Osteoblast (primary cell): ENCODE measurements around the gene EPB41L1. TPM values are rescaled to one million over a fixed set of nuclear protein-coding genes. Genes with fewer than 3 reads are reported as not detected.

Experiments used
- DNase-seq: peaks from one replicate; pipeline ENCODE4 v3.0.0; 2011; ENCODE audit warnings: low spot score, mixed read lengths; ENCODE audit not compliant: insufficient read length; ENCODE audit errors: missing footprints
- H2AFZ ChIP-seq: 2 replicates; pipeline ENCODE4 v1.6.0; 2011; ENCODE audit warnings: mild to moderate bottlenecking, low read length
- H3K27ac ChIP-seq: 2 replicates; pipeline ENCODE4 v1.5.1; 2011; ENCODE audit warnings: mild to moderate bottlenecking, low read depth, low read length, moderate library complexity
- H3K27me3 ChIP-seq: 2 replicates; pipeline ENCODE4 v1.6.0; 2012; ENCODE audit warnings: mild to moderate bottlenecking, control low read depth, inconsistent platforms, low read length, moderate library complexity; ENCODE audit not compliant: insufficient read depth
- H3K36me3 ChIP-seq: 2 replicates; pipeline ENCODE4 v1.5.1; 2011; ENCODE audit warnings: mild to moderate bottlenecking, low read length, control low read depth, moderate library complexity; ENCODE audit not compliant: insufficient read depth
- H3K4me1 ChIP-seq: 2 replicates; pipeline ENCODE4 v1.5.1; 2011; ENCODE audit warnings: mild to moderate bottlenecking, low read length, control low read depth, moderate library complexity; ENCODE audit not compliant: insufficient read depth
- H3K4me2 ChIP-seq: 2 replicates; pipeline ENCODE4 v1.6.0; 2011; ENCODE audit warnings: mild to moderate bottlenecking, low read length; ENCODE audit not compliant: insufficient read depth
- H3K4me3 ChIP-seq: fragments of 200-600 bp; sonication (generic); 3 replicates; pipeline ENCODE4 v1.5.1; 2012; ENCODE audit warnings: mild to moderate bottlenecking, low read length, inconsistent platforms; ENCODE audit not compliant: insufficient read depth
- H3K79me2 ChIP-seq: 2 replicates; pipeline ENCODE4 v1.6.0; 2012; ENCODE audit warnings: mild to moderate bottlenecking, low read length, control low read depth, inconsistent platforms; ENCODE audit not compliant: insufficient read depth
- H3K9me3 ChIP-seq: 2 replicates; pipeline ENCODE4 v1.5.1; 2011; ENCODE audit warnings: low read depth, low read length, control low read depth
- H4K20me1 ChIP-seq: 2 replicates; pipeline ENCODE4 v1.6.0; 2012; ENCODE audit warnings: mild to moderate bottlenecking, low read length, control low read depth; ENCODE audit not compliant: insufficient read depth
- CTCF ChIP-seq: IDR thresholded peaks from 2 replicates; pipeline ENCODE4 v1.5.1; 2011; ENCODE audit warnings: mild to moderate bottlenecking, low read depth, low read length, moderate library complexity; ENCODE audit errors: extremely low read depth
- total RNA-seq: library from RNA; depleted of rRNA; stranded (reverse); fragments of >200 nt; gene quantifications from 2 replicates; pipeline ENCODE4 v1.2.3, GENCODE V29; 2012

Gene EPB41L1
- total RNA-seq, 1 donor = 26.8 TPM

- Histone ChIP-seq H2AFZ (no peak overlapping the region), H3K4me2 (no peak overlapping the region), H3K4me1 (peaks cover 21% of the 10 kb centered on the region), H3K27me3 (no peaks in the 10 kb centered on the region), H3K79me2 (no peaks in the 10 kb centered on the region), H3K4me3 (no peak overlapping the region), H3K9me3 (no peaks in the 10 kb centered on the region), H3K36me3 (no peaks in the 10 kb centered on the region), H3K27ac (no peak overlapping the region), H4K20me1 (no peaks in the 10 kb centered on the region)
- TF ChIP-seq CTCF = no peak
- DNase-seq = no peak
Observed at GRCh38 chr20:36122931-36123288, 31.6 kb upstream of the EPB41L1 start.

- no peak for DNase-seq
- no peaks in the 10 kb centered on the region for H3K36me3 ChIP-seq
- H3K4me3 ChIP-seq = no peak overlapping the region
- H3K4me1 ChIP-seq = peaks cover 34% of the 10 kb centered on the region
- no peak for TF ChIP-seq CTCF
- no peaks in the 10 kb centered on the region for H3K79me2 ChIP-seq
- H3K27ac ChIP-seq = no peak overlapping the region
- H4K20me1 ChIP-seq = no peaks in the 10 kb centered on the region
- H3K9me3 ChIP-seq = no peaks in the 10 kb centered on the region
- H3K4me2 ChIP-seq = no peak overlapping the region
- no peaks in the 10 kb centered on the region for H3K27me3 ChIP-seq
- H2AFZ ChIP-seq = no peak overlapping the region
Observed at GRCh38 chr20:36125097-36125496, 29.4 kb upstream of the EPB41L1 start.

- Histone ChIP-seq H3K27me3 (no peaks in the 10 kb centered on the region), H3K9me3 (no peaks in the 10 kb centered on the region), H2AFZ (no peak overlapping the region), H3K36me3 (no peaks in the 10 kb centered on the region), H3K27ac (peak overlapping the region; percentile 93), H4K20me1 (no peaks in the 10 kb centered on the region), H3K4me1 (peaks cover 40% of the 10 kb centered on the region), H3K4me3 (no peak overlapping the region), H3K79me2 (no peaks in the 10 kb centered on the region), H3K4me2 (no peak overlapping the region)
- no peak for DNase-seq
- no peak for TF ChIP-seq CTCF
Observed at GRCh38 chr20:36126836-36127527, 27.6 kb upstream of the EPB41L1 start.

- Histone ChIP-seq H3K9me3 (no peaks in the 10 kb centered on the region), H3K79me2 (no peaks in the 10 kb centered on the region), H3K4me1 (peaks cover 40% of the 10 kb centered on the region), H3K4me2 (peak overlapping the region; percentile 52), H3K36me3 (no peaks in the 10 kb centered on the region), H3K27me3 (no peaks in the 10 kb centered on the region), H3K27ac (peak overlapping the region; percentile 93), H4K20me1 (no peaks in the 10 kb centered on the region), H2AFZ (peak overlapping the region; percentile 41), H3K4me3 (peak overlapping the region; percentile 42)
- DNase-seq = peak; percentile 91
- no peak for TF ChIP-seq CTCF
Observed at GRCh38 chr20:36128463-36129159, 25.9 kb upstream of the EPB41L1 start.
